Measurements from ENCODE around the gene WDR12. TPM values are rescaled to one million over a fixed set of nuclear protein-coding genes. Genes with fewer than 3 reads are reported as not detected.
A peak's percentile ranks its signal among the peaks of the same experiment; 100 is the strongest.
"Not testable (repeated sequence)": the region's sequence is repeated elsewhere in the genome, so short reads cannot be mapped to it uniquely, and the experiment has no call there.

WDR12 gene
- total RNA-seq, 2 experiments from 2014 or later: 158 to 174 TPM

- peaks cover 28% of the 10 kb centered on the region for H3K4me1 Mint-ChIP-seq
- H3K27ac Mint-ChIP-seq: peak overlapping the region; percentile 99
- H3K9me3 Mint-ChIP-seq: no peaks in the 10 kb centered on the region
- H3K4me3 Mint-ChIP-seq: peak overlapping the region; percentile 96
- no peaks in the 10 kb centered on the region for H3K27me3 Mint-ChIP-seq
- peaks cover 29% of the 10 kb centered on the region for H3K36me3 Mint-ChIP-seq
- no peak for DNase-seq
Observed at GRCh38 chr2:202911203-202911511, 316 bp downstream of the WDR12 start.

DNA sequence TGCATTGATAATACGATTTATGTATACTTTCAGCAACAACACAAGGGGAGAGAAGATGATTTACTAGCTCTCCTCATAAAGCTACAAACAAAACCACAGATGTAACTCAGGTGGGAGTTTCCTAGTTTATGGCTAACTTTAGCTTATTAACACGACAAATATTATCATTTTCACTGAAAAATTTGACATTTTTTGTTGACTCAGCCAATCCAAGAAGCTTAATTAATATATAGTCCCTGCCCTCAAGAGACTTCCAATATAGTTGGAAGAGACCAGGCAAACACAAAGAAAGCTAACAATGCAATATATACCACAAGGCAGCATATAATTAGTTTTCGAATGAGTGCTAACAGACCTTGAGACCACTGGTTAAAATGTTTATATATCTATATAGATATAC lies 775 bp downstream of the WDR12 start:
- peaks cover 28% of the 10 kb centered on the region for H3K4me1 Mint-ChIP-seq
- peaks cover under 1% of the 10 kb centered on the region for H3K9me3 Mint-ChIP-seq
- peak overlapping the region; percentile 96 for H3K4me3 Mint-ChIP-seq
- H3K36me3 Mint-ChIP-seq: peaks cover 32% of the 10 kb centered on the region
- H3K27me3 Mint-ChIP-seq: no peaks in the 10 kb centered on the region
- no peak for DNase-seq
- H3K27ac Mint-ChIP-seq: peak overlapping the region; percentile 38

- H3K9me3 Mint-ChIP-seq, DNase-seq, H3K27me3 Mint-ChIP-seq: not testable (repeated sequence)
- Mint-ChIP-seq H3K27ac (peak overlapping the region; percentile 38), H3K36me3 (peaks cover 37% of the 10 kb centered on the region), H3K4me1 (peaks cover 28% of the 10 kb centered on the region), H3K4me3 (peak overlapping the region; percentile 96)
Observed at GRCh38 chr2:202910250-202910649, 1.2 kb downstream of the WDR12 start.

DNA sequence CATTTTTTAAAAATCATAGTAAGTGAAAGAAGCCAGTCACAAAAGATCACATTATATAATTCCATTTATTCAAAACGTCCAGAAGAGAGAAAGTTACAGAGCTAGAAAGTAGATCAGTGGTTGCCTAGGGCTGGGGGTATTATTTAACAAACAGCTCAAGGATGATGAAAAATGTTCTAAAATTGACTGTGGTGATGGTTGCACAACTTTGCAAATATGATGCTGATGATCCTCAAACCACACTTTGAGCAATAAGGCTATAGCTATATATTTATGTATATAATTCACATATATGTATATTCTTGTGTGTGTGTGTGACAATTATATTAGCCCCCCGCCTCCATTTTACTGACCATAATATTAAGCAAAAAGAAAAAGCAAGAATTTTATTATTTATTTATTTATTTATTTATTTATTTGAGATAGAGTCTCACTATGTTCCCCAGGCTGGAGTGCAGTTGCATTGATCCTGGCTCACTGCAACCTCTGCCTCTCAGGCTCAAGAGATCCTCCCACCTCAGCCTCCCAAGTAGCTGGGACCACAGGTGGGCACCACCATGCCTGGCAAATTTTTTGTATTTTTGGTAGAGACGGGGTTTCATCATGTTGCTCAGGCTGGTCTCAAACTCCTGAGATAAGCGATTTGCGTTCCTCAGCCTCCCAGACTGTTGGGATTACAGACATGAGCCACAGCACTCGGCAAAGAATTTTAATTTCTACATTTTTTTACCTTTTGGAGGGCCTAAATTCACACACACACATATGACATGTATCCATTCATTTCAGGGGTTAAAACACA lies 1.9 kb downstream of the WDR12 start:
- Mint-ChIP-seq H3K27ac (peak overlapping the region; percentile 5), H3K36me3 (peaks cover 43% of the 10 kb centered on the region), H3K4me1 (peaks cover 30% of the 10 kb centered on the region), H3K9me3 (peaks cover 6% of the 10 kb centered on the region), H3K27me3 (no peaks in the 10 kb centered on the region), H3K4me3 (peak overlapping the region; percentile 96)
- no peak for DNase-seq

GRCh38 chr2:202908186-202908585 lies 3.3 kb downstream of the WDR12 start:
- DNase-seq: no peak
- Mint-ChIP-seq H3K4me3 (no peak overlapping the region), H3K27ac (no peak overlapping the region), H3K27me3 (no peaks in the 10 kb centered on the region), H3K9me3 (peaks cover 10% of the 10 kb centered on the region), H3K4me1 (peaks cover 31% of the 10 kb centered on the region), H3K36me3 (peaks cover 53% of the 10 kb centered on the region)

GRCh38 chr2:202905507-202905906 lies 6.0 kb downstream of the WDR12 start:
- DNase-seq, H3K27me3 Mint-ChIP-seq, H3K27ac Mint-ChIP-seq, H3K4me3 Mint-ChIP-seq: not testable (repeated sequence)
- Mint-ChIP-seq H3K36me3 (peaks cover 56% of the 10 kb centered on the region), H3K4me1 (peaks cover 33% of the 10 kb centered on the region), H3K9me3 (peaks cover 10% of the 10 kb centered on the region)

DNA sequence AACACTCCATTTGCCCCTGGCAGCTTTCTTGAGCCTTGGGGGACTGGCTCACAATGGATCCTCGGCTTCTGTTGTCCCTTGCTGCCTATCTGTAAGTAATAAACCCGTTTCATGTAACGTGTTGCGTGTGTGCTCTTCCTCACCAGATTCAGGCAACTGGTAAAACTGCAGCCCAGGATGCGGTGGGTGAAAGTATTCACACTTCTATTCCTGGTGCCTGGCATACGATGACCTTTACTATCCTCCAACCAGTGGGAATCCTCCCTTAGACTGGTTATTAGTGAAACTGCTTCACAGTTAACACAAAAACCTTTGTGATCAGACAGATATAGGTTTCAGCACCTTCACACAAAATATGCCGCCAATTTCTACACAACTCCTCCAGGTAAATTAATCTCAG lies 26.3 kb downstream of the WDR12 start:
- Mint-ChIP-seq H3K4me3 (no peak overlapping the region), H3K36me3 (peaks cover 27% of the 10 kb centered on the region), H3K4me1 (no peaks in the 10 kb centered on the region), H3K9me3 (no peaks in the 10 kb centered on the region), H3K27me3 (no peaks in the 10 kb centered on the region), H3K27ac (no peak overlapping the region)
- DNase-seq: no peak

DNA sequence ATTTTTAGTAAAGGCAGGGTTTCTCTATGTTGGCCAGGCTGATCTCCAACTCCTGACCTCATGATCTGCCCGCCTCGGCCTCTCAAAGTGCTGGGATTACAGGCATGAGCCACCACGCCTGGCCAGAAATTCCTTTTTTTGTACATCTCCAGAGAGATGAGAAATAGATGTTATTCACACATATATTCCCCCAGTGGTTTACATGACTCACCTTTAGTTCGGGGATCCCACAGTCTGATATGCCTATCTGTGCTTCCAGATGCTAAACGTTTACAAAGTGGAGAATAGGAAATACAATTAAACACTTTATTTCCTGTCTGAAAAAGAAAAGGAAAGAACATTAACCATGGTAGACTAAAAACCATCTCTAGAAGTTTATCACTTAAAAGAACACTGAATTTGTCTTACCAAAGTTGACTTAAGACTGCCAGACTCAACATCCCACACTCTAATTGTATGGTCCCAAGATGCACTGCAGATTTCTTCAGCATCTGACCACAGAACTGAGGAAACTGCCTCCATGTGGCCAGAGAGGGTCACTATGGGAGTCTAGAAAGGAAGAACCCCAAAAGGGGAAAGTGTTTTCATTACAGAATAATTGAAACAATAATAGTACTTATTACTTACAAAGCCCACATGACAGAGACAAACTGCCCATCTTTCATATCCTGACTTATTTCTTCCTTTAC lies 27.3 kb downstream of the WDR12 start:
- H3K27ac Mint-ChIP-seq: no peak overlapping the region
- DNase-seq: no peak
- H3K36me3 Mint-ChIP-seq: peaks cover 31% of the 10 kb centered on the region
- H3K9me3 Mint-ChIP-seq: no peaks in the 10 kb centered on the region
- no peaks in the 10 kb centered on the region for H3K4me1 Mint-ChIP-seq
- no peak overlapping the region for H3K4me3 Mint-ChIP-seq
- H3K27me3 Mint-ChIP-seq: no peaks in the 10 kb centered on the region

DNA sequence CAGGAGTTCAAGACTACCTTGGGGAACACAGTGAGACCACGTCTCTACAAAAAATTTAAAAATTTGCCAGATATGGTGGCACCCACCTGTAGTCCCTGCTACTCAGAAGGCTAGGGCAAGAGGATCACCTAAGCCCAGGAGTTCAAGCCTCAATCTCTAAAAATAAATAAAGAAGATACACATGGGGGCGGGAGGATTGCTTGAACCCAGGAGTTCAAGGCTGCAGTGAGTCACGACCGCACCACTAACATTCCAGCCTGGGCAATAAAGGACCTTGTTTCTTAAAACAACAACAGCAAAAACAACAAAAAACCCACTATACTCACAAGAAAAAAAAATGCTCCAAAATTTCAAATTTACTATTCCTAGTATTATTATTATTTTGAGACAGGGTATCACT lies 29.9 kb downstream of the WDR12 start:
- DNase-seq: no peak
- Mint-ChIP-seq H3K27ac (no peak overlapping the region), H3K9me3 (no peaks in the 10 kb centered on the region)

GRCh38 chr2:202877699-202878098 lies 33.8 kb downstream of the WDR12 start:
- no peak overlapping the region for H3K27ac Mint-ChIP-seq
- H3K27me3 Mint-ChIP-seq: no peaks in the 10 kb centered on the region
- H3K4me1 Mint-ChIP-seq: no peaks in the 10 kb centered on the region
- H3K9me3 Mint-ChIP-seq: no peaks in the 10 kb centered on the region
- H3K4me3 Mint-ChIP-seq: no peak overlapping the region
- no peak for DNase-seq
- H3K36me3 Mint-ChIP-seq: peaks cover 16% of the 10 kb centered on the region

More for the DNA sequence above, 29.9 kb downstream of the WDR12 start:
- no peaks in the 10 kb centered on the region for H3K27me3 Mint-ChIP-seq
- no peaks in the 10 kb centered on the region for H3K4me1 Mint-ChIP-seq
- H3K36me3 Mint-ChIP-seq: peaks cover 29% of the 10 kb centered on the region
- H3K4me3 Mint-ChIP-seq: no peak overlapping the region

- Mint-ChIP-seq H3K4me3 (peak within 1 kb of the TSS; percentile 92), H3K27me3 (no peaks in the 10 kb centered on the region), H3K27ac (peak within 1 kb of the TSS; percentile 86), H3K9me3 (no peaks in the 10 kb centered on the region), H3K4me1 (peaks cover 10% of the 10 kb centered on the region), H3K36me3 (no peaks in the 10 kb centered on the region)
- DNase-seq: peak; percentile 74
Observed at GRCh38 chr2:202871300-202872141, 40.0 kb downstream of the WDR12 start, which contains the start of gene ICA1L. TSS of gene ICA1L (minus strand) at chr2:202871766. CDS start at chr2:202829009, 42,757 bp downstream.

GRCh38 chr2:202870431-202871299 lies 40.8 kb downstream of the WDR12 start:
- H3K9me3 Mint-ChIP-seq: no peaks in the 10 kb centered on the region
- H3K4me1 Mint-ChIP-seq: peaks cover 10% of the 10 kb centered on the region
- DNase-seq: peak; percentile 68
- H3K36me3 Mint-ChIP-seq: no peaks in the 10 kb centered on the region
- no peaks in the 10 kb centered on the region for H3K27me3 Mint-ChIP-seq
- H3K4me3 Mint-ChIP-seq: peak overlapping the region; percentile 92
- H3K27ac Mint-ChIP-seq: peak overlapping the region; percentile 84

- Mint-ChIP-seq H3K4me3 (no peak overlapping the region), H3K4me1 (peaks cover 2% of the 10 kb centered on the region), H3K27me3 (no peaks in the 10 kb centered on the region), H3K9me3 (no peaks in the 10 kb centered on the region), H3K36me3 (no peaks in the 10 kb centered on the region), H3K27ac (no peak overlapping the region)
- DNase-seq: no peak
Observed at GRCh38 chr2:202861987-202862386, 49.5 kb downstream of the WDR12 start.

DNA sequence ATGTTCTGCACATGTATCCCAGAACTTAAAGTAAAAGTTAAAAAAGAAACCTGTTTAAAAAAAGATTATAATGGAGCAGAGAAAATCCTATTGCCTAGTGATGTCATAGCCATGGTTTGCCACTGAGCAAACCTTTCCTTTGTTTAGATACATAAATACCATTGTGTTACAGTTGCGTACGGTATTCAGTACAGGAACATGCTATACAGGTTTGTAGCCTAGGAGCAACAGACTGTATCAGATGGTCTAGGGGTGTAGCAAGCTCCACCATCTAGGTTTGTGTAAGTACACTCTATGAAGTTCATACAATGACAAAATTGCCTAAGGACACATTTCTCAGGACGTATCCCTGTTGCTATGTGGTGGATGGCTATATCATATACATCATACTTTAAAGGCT lies 52.9 kb downstream of the WDR12 start:
- peaks cover 2% of the 10 kb centered on the region for H3K36me3 Mint-ChIP-seq
- H3K9me3 Mint-ChIP-seq: no peaks in the 10 kb centered on the region
- no peak for DNase-seq
- H3K4me1 Mint-ChIP-seq: no peaks in the 10 kb centered on the region
- no peaks in the 10 kb centered on the region for H3K27me3 Mint-ChIP-seq
- H3K4me3 Mint-ChIP-seq: no peak overlapping the region
- no peak overlapping the region for H3K27ac Mint-ChIP-seq
